ENCODE measurements around the gene ZNF638.
A peak's percentile ranks its signal among the peaks of the same experiment; 100 is the strongest.

The ZNF638 gene

DNA sequence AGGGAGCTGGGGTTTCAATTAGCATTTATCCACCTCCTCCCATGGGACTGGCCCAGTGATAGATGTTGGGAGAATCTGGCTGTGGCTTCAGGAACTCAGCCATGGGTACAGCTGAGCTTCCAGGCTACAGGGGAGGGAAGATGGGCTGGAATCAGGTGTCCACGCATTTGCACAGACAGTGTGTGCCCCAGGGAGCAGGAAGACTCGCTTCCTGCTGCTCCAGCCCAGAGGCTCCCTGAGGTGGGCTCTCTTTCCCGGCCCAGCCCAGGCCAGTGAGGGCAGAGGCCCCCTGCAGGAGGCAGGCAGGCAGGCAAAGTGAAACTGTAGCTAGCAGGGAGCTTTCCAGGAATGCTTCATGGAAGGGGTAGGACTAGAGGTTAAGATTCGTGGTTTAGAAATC lies 150.5 kb downstream of the ZNF638 start:
- DNase-seq (ENCODE audit: low read depth) = no peak
- H3K4me3 ChIP-seq (ENCODE audit: control insufficient read depth, low read depth, low read length) = no peak overlapping the region
- TF ChIP-seq, protein P1, sequence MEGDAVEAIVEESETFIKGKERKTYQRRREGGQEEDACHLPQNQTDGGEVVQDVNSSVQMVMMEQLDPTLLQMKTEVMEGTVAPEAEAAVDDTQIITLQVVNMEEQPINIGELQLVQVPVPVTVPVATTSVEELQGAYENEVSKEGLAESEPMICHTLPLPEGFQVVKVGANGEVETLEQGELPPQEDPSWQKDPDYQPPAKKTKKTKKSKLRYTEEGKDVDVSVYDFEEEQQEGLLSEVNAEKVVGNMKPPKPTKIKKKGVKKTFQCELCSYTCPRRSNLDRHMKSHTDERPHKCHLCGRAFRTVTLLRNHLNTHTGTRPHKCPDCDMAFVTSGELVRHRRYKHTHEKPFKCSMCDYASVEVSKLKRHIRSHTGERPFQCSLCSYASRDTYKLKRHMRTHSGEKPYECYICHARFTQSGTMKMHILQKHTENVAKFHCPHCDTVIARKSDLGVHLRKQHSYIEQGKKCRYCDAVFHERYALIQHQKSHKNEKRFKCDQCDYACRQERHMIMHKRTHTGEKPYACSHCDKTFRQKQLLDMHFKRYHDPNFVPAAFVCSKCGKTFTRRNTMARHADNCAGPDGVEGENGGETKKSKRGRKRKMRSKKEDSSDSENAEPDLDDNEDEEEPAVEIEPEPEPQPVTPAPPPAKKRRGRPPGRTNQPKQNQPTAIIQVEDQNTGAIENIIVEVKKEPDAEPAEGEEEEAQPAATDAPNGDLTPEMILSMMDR (IDR thresholded peaks at IDR 0.05; ENCODE audit: control insufficient read depth, insufficient read depth, low read depth, low read length, missing control alignments) = peak; percentile 20

DNA sequence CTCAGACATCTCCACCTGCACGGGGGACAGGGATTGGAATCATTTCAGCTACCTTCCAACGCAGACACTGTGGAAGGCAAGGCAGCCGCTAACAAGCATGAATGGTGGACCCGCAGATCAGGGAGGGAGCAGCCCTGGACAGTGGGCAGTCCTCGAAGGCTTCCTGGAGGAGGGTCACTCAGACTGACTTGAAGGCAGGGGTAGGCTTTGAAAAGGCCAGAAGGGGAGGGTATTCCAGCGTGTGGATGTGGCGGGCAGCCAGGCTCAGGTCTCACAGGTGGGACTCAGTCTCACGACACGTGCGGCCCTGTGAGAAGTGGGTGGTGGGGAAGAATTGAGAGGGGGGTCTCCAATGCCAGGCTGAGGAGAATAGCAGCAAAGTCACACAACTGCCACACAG lies 151.7 kb downstream of the ZNF638 start:
- TF ChIP-seq, protein P1 (IDR thresholded peaks at IDR 0.05; ENCODE audit: control insufficient read depth, insufficient read depth, low read depth, low read length, missing control alignments) = no peak
- DNase-seq (ENCODE audit: low read depth) = no peak
- H3K4me3 ChIP-seq (ENCODE audit: control insufficient read depth, low read depth, low read length) = no peak overlapping the region

DNA sequence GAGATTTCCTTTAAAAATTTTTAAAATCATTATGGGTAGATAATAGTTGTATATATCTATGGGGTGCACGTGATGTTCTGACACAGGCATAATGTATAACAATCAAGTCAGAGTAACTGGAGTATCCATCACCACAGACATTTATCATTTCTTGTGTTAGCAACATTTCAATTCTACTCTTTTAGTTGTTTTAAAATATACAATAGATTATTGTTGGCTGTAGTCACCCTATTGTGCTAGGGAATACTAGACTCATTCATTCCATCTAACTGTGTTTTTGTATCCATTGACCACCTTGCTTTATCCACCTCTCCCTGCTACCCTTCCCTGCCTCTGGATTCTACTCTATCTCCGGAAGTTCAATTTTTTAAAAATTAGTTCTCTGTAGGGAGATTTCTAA lies 152.8 kb downstream of the ZNF638 start:
- TF ChIP-seq, protein P1 (IDR thresholded peaks at IDR 0.05; ENCODE audit: control insufficient read depth, insufficient read depth, low read depth, low read length, missing control alignments) = no peak
- no peak for DNase-seq (ENCODE audit: low read depth)
- no peak overlapping the region for H3K4me3 ChIP-seq (ENCODE audit: control insufficient read depth, low read depth, low read length)

Measured in AG09309 (cell line).